Measurements from ENCODE around the gene MAD2L1BP.

The MAD2L1BP gene

GRCh38 chr6:43674921-43675320 is 39.3 kb downstream of the MAD2L1BP start:
- 99% methylated on average over 8 of the region's 8 CpGs for WGBS (ENCODE audit: insufficient coverage)
- H3K27ac ChIP-seq (ENCODE audit: insufficient read depth in 1 of 2, low read depth in 1 of 2, low read length in 2 of 2, poor library complexity in 1 of 2, severe bottlenecking in 2 of 2): no peak overlapping the region
- no peaks in the 10 kb centered on the region for H3K27me3 ChIP-seq (replicated peaks in 2 of 5; ENCODE audit: control insufficient read depth in 4 of 5, insufficient read depth in 5 of 5, low read length in 4 of 5)
- POLR2A ChIA-PET: no interaction called here
- H3K4me1 ChIP-seq (ENCODE audit: control extremely low read depth in 1 of 4, control insufficient read depth in 4 of 4, insufficient read depth in 4 of 4, low read length in 3 of 4): peaks cover 0 to 10% (median 0%) of the 10 kb centered on the region in 4 experiments
- H3K36me3 ChIP-seq (ENCODE audit: control insufficient read depth in 4 of 4, insufficient read depth in 4 of 4, low read length in 3 of 4): peaks cover 29 to 92% (median 81%) of the 10 kb centered on the region in 4 experiments
- no peak for DNase-seq
- CTCF ChIA-PET: interaction anchor here (0.9 to 1.1 kb wide), 2 partner anchors 10 to 181 kb away, joined by 4 to 5 read pairs; no protein-coding TSS in a partner anchor
- no peak overlapping the region for H3K4me3 ChIP-seq (ENCODE audit: control insufficient read depth in 1 of 7, extremely low read depth in 1 of 7, insufficient read depth in 4 of 7, low read depth in 2 of 7, low read length in 6 of 7)
- H3K9me3 ChIP-seq (ENCODE audit: control extremely low read depth in 1 of 5, control insufficient read depth in 4 of 5, insufficient read depth in 2 of 5, low read depth in 1 of 5, low read length in 4 of 5): no peaks in the 10 kb centered on the region

GRCh38 chr6:43676962-43677606 is 41.4 kb downstream of the MAD2L1BP start:
- no peaks in the 10 kb centered on the region for H3K4me1 ChIP-seq (ENCODE audit: control extremely low read depth in 1 of 4, control insufficient read depth in 4 of 4, insufficient read depth in 4 of 4, low read length in 3 of 4)

GRCh38 chr6:43677759-43678158 is 42.1 kb downstream of the MAD2L1BP start:
- H3K4me3 ChIP-seq (ENCODE audit: control insufficient read depth in 1 of 7, extremely low read depth in 1 of 7, insufficient read depth in 4 of 7, low read depth in 2 of 7, low read length in 6 of 7): no peak overlapping the region
- ChIA-PET POLR2A (no interaction called here), CTCF (interaction anchor here (0.9 to 9.5 kb wide), 3 partner anchors 9 to 10 kb away, joined by 3 to 64 read pairs (median 3); no protein-coding TSS in a partner anchor)
- H3K27me3 ChIP-seq (replicated peaks in 2 of 5; ENCODE audit: control insufficient read depth in 4 of 5, insufficient read depth in 5 of 5, low read length in 4 of 5): no peaks in the 10 kb centered on the region
- H3K36me3 ChIP-seq (ENCODE audit: control insufficient read depth in 4 of 4, insufficient read depth in 4 of 4, low read length in 3 of 4): peaks cover 35 to 93% (median 73%) of the 10 kb centered on the region in 4 experiments
- no peaks in the 10 kb centered on the region for H3K9me3 ChIP-seq (ENCODE audit: control extremely low read depth in 1 of 5, control insufficient read depth in 4 of 5, insufficient read depth in 2 of 5, low read depth in 1 of 5, low read length in 4 of 5)
- WGBS (ENCODE audit: insufficient coverage): 100% methylated on average over 4 of the region's 7 CpGs
- no peak for DNase-seq
- H3K4me1 ChIP-seq (ENCODE audit: control extremely low read depth in 1 of 4, control insufficient read depth in 4 of 4, insufficient read depth in 4 of 4, low read length in 3 of 4): no peaks in the 10 kb centered on the region
- H3K27ac ChIP-seq (ENCODE audit: insufficient read depth in 1 of 2, low read depth in 1 of 2, low read length in 2 of 2, poor library complexity in 1 of 2, severe bottlenecking in 2 of 2): no peak overlapping the region

More at GRCh38 chr6:43676962-43677606, 41.4 kb downstream of the MAD2L1BP start:
- H3K27me3 ChIP-seq (replicated peaks in 2 of 5; ENCODE audit: control insufficient read depth in 4 of 5, insufficient read depth in 5 of 5, low read length in 4 of 5): no peaks in the 10 kb centered on the region
- DNase-seq: no peak
- CTCF ChIA-PET: interaction anchor here (0.9 to 9.5 kb wide), 3 partner anchors 10 to 11 kb away, joined by 3 to 64 read pairs (median 3); no protein-coding TSS in a partner anchor
- H3K9me3 ChIP-seq (ENCODE audit: control extremely low read depth in 1 of 5, control insufficient read depth in 4 of 5, insufficient read depth in 2 of 5, low read depth in 1 of 5, low read length in 4 of 5): no peaks in the 10 kb centered on the region
- H3K4me3 ChIP-seq (ENCODE audit: control insufficient read depth in 1 of 7, extremely low read depth in 1 of 7, insufficient read depth in 4 of 7, low read depth in 2 of 7, low read length in 6 of 7): no peak overlapping the region
- H3K27ac ChIP-seq (ENCODE audit: insufficient read depth in 1 of 2, low read depth in 1 of 2, low read length in 2 of 2, poor library complexity in 1 of 2, severe bottlenecking in 2 of 2): no peak overlapping the region
- peaks cover 32 to 93% (median 75%) of the 10 kb centered on the region in 4 experiments for H3K36me3 ChIP-seq (ENCODE audit: control insufficient read depth in 4 of 4, insufficient read depth in 4 of 4, low read length in 3 of 4)
- POLR2A ChIA-PET: no interaction called here
- WGBS (ENCODE audit: insufficient coverage): 93% methylated on average over 5 of the region's 7 CpGs

- H3K27me3 ChIP-seq (replicated peaks in 2 of 5; ENCODE audit: control insufficient read depth in 4 of 5, insufficient read depth in 5 of 5, low read length in 4 of 5): no peaks in the 10 kb centered on the region
- DNase-seq: no peak
- no peaks in the 10 kb centered on the region for H3K4me1 ChIP-seq (ENCODE audit: control extremely low read depth in 1 of 4, control insufficient read depth in 4 of 4, insufficient read depth in 4 of 4, low read length in 3 of 4)
- H3K4me3 ChIP-seq (ENCODE audit: control insufficient read depth in 1 of 7, extremely low read depth in 1 of 7, insufficient read depth in 4 of 7, low read depth in 2 of 7, low read length in 6 of 7): no peak overlapping the region
- peaks cover 39 to 94% (median 72%) of the 10 kb centered on the region in 4 experiments for H3K36me3 ChIP-seq (ENCODE audit: control insufficient read depth in 4 of 4, insufficient read depth in 4 of 4, low read length in 3 of 4)
- H3K9me3 ChIP-seq (ENCODE audit: control extremely low read depth in 1 of 5, control insufficient read depth in 4 of 5, insufficient read depth in 2 of 5, low read depth in 1 of 5, low read length in 4 of 5): no peaks in the 10 kb centered on the region
- WGBS (ENCODE audit: insufficient coverage): 100% methylated on average over 5 of the region's 7 CpGs
- H3K27ac ChIP-seq (ENCODE audit: insufficient read depth in 1 of 2, low read depth in 1 of 2, low read length in 2 of 2, poor library complexity in 1 of 2, severe bottlenecking in 2 of 2): no peak overlapping the region
- ChIA-PET CTCF (interaction anchor here (0.9 to 9.5 kb wide), 3 partner anchors 8 to 40 kb away, joined by 3 to 64 read pairs (median 3); no protein-coding TSS in a partner anchor), POLR2A (no interaction called here)
These were observed 42.7 kb downstream of the MAD2L1BP start for GRCh38 chr6:43678341-43678740.

GRCh38 chr6:43679057-43679456 is 43.4 kb downstream of the MAD2L1BP start:
- H3K27me3 ChIP-seq (replicated peaks in 2 of 5; ENCODE audit: control insufficient read depth in 4 of 5, insufficient read depth in 5 of 5, low read length in 4 of 5): no peaks in the 10 kb centered on the region
- H3K4me1 ChIP-seq (ENCODE audit: control extremely low read depth in 1 of 4, control insufficient read depth in 4 of 4, insufficient read depth in 4 of 4, low read length in 3 of 4): peaks cover 0 to 3% (median 0%) of the 10 kb centered on the region in 4 experiments
- ChIA-PET CTCF (interaction anchor here (1.3 to 9.5 kb wide), 2 partner anchors 12 to 40 kb away, joined by 3 to 64 read pairs; no protein-coding TSS in a partner anchor), POLR2A (no interaction called here)
- 100% methylated on average over 5 of the region's 6 CpGs for WGBS (ENCODE audit: insufficient coverage)
- no peak overlapping the region for H3K4me3 ChIP-seq (ENCODE audit: control insufficient read depth in 1 of 7, extremely low read depth in 1 of 7, insufficient read depth in 4 of 7, low read depth in 2 of 7, low read length in 6 of 7)
- no peaks in the 10 kb centered on the region for H3K9me3 ChIP-seq (ENCODE audit: control extremely low read depth in 1 of 5, control insufficient read depth in 4 of 5, insufficient read depth in 2 of 5, low read depth in 1 of 5, low read length in 4 of 5)
- no peak for DNase-seq
- peaks cover 39 to 91% (median 67%) of the 10 kb centered on the region in 4 experiments for H3K36me3 ChIP-seq (ENCODE audit: control insufficient read depth in 4 of 4, insufficient read depth in 4 of 4, low read length in 3 of 4)
- H3K27ac ChIP-seq (ENCODE audit: insufficient read depth in 1 of 2, low read depth in 1 of 2, low read length in 2 of 2, poor library complexity in 1 of 2, severe bottlenecking in 2 of 2): no peak overlapping the region

GRCh38 chr6:43680308-43681200 is 44.9 kb downstream of the MAD2L1BP start:
- CTCF ChIA-PET: interaction anchor here (0.6 to 9.5 kb wide), 4 partner anchors 8 to 72 kb away, joined by 3 to 64 read pairs (median 3); no protein-coding TSS in a partner anchor
- peaks cover 36 to 78% (median 52%) of the 10 kb centered on the region in 4 experiments for H3K36me3 ChIP-seq (ENCODE audit: control insufficient read depth in 4 of 4, insufficient read depth in 4 of 4, low read length in 3 of 4)
- POLR2A ChIA-PET: no interaction called here
- H3K9me3 ChIP-seq (ENCODE audit: control extremely low read depth in 1 of 5, control insufficient read depth in 4 of 5, insufficient read depth in 2 of 5, low read depth in 1 of 5, low read length in 4 of 5): no peaks in the 10 kb centered on the region
- DNase-seq: no peak
- H3K4me3 ChIP-seq (ENCODE audit: control insufficient read depth in 1 of 7, extremely low read depth in 1 of 7, insufficient read depth in 4 of 7, low read depth in 2 of 7, low read length in 6 of 7): no peak overlapping the region
- WGBS (ENCODE audit: insufficient coverage): 100% methylated on average over 11 of the region's 11 CpGs
- no peaks in the 10 kb centered on the region for H3K27me3 ChIP-seq (replicated peaks in 2 of 5; ENCODE audit: control insufficient read depth in 4 of 5, insufficient read depth in 5 of 5, low read length in 4 of 5)
- H3K27ac ChIP-seq (ENCODE audit: insufficient read depth in 1 of 2, low read depth in 1 of 2, low read length in 2 of 2, poor library complexity in 1 of 2, severe bottlenecking in 2 of 2): no peak overlapping the region
- peaks cover 0 to 12% (median 0%) of the 10 kb centered on the region in 4 experiments for H3K4me1 ChIP-seq (ENCODE audit: control extremely low read depth in 1 of 4, control insufficient read depth in 4 of 4, insufficient read depth in 4 of 4, low read length in 3 of 4)

All from common myeloid progenitor, CD34-positive (primary cell).